ENCODE measurements around the gene FDX2.

FDX2 gene

GRCh38 chr19:10335352-10335985 lies 19.7 kb upstream of the FDX2 start:
- TF ChIP-seq CTCF (IDR thresholded peaks at IDR 0.05; ENCODE audit: low read depth, low read length, missing control alignments), result no peak
- no peak for DNase-seq
- Histone ChIP-seq H3K27ac (no peak overlapping the region), H3K4me3 (ENCODE audit: low read depth, low read length) (no peak overlapping the region), H3K36me3 (replicated peaks) (peaks cover under 1% of the 10 kb centered on the region), H3K27me3 (replicated peaks) (no peaks in the 10 kb centered on the region)
- in situ Hi-C loops (cut with HindIII; ENCODE audit: low pct_ligation_motif_present, low sequenced_read_pairs), result no loop called here

GRCh38 chr19:10334588-10335351 lies 19.0 kb upstream of the FDX2 start:
- H3K27ac ChIP-seq, result no peak overlapping the region
- no peaks in the 10 kb centered on the region for H3K27me3 ChIP-seq (replicated peaks)
- DNase-seq, result peak; percentile 95
- peak; percentile 34 for TF ChIP-seq CTCF (IDR thresholded peaks at IDR 0.05; ENCODE audit: low read depth, low read length, missing control alignments)
- H3K4me3 ChIP-seq (ENCODE audit: low read depth, low read length), result peak overlapping the region; percentile 88
- peaks cover 5% of the 10 kb centered on the region for H3K36me3 ChIP-seq (replicated peaks)
- in situ Hi-C loops (cut with HindIII; ENCODE audit: low pct_ligation_motif_present, low sequenced_read_pairs), result no loop called here

DNA sequence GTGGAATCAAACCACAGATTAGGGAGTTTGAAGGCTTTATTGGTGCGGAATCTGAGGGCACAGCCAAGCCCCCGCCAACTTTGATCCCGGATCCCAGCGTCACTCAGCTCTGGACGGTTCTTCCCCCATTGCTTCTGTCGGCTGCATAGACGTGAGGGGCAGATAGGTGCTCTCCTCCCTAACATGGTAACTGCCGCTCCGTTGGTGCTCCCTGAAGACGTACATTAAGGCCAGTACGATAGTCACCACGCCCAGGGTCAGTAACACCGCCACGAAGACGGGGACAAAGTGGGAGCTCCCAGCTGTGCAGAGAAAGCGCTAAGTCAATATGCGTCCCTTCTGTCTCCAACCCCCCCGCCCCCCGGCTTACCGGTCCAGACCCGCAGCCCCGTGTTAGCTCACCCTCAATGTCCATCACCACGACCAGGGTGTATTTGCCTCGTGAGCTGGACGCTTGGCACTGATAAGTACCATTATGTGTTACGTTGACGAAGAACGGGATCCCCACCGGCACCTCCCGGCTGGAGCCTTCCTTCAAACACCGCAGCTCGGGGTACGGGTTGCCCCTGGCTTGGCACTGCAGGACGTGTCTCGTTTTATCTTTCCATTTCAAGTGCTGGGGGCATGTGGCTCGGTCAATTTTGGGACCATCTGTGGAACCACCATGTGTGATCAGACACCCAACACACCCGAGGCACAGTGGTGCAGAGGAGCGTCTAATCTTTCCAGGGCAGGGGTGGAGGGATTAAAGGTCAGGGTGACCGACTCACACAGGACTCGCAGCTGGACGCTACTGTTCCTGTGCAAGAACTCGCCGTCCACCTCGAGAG lies 18.2 kb upstream of the FDX2 start:
- TF ChIP-seq CTCF (IDR thresholded peaks at IDR 0.05; ENCODE audit: low read depth, low read length, missing control alignments), result no peak
- Histone ChIP-seq H3K27ac (no peak overlapping the region), H3K36me3 (replicated peaks) (peaks cover 11% of the 10 kb centered on the region), H3K4me3 (ENCODE audit: low read depth, low read length) (peak overlapping the region; percentile 88), H3K27me3 (replicated peaks) (no peaks in the 10 kb centered on the region)
- no peak for DNase-seq
- in situ Hi-C loops (cut with HindIII; ENCODE audit: low pct_ligation_motif_present, low sequenced_read_pairs), result no loop called here

- in situ Hi-C loops (cut with HindIII; ENCODE audit: low pct_ligation_motif_present, low sequenced_read_pairs), result no loop called here
- Histone ChIP-seq H3K27me3 (replicated peaks) (no peaks in the 10 kb centered on the region), H3K4me3 (ENCODE audit: low read depth, low read length) (peak within 1 kb of the TSS; percentile 88), H3K36me3 (replicated peaks) (peaks cover 17% of the 10 kb centered on the region), H3K27ac (peak within 1 kb of the TSS; percentile 93)
- peak; percentile 96 for DNase-seq
- no peak for TF ChIP-seq CTCF (IDR thresholded peaks at IDR 0.05; ENCODE audit: low read depth, low read length, missing control alignments)
Measured at GRCh38 chr19:10332965-10333757, 17.3 kb upstream of the FDX2 start, which contains the start of gene RAVER1. Gene RAVER1 (minus strand): TSS chr19:10333529. CDS start chr19:10333507, 22 bp downstream.
